T-helper 1 cell treated with Interleukin-12 subunit alpha and Interleukin-12 subunit beta and Interleukin-4 antibody, amounts not matched to agents 30 μg/mL and 1 μg/mL, for 36 hours (primary cell): ENCODE measurements around the gene GPR152.
A peak's percentile ranks its signal among the peaks of the same experiment; 100 is the strongest.

ENCODE experiments used
- H3K27ac Mint-ChIP-seq: one replicate; pipeline ENCODE4 v1.8.0; 2021; ENCODE audit warnings: mild to moderate bottlenecking, mixed read lengths
- H3K27me3 Mint-ChIP-seq: one replicate; pipeline ENCODE4 v1.8.0; 2021; ENCODE audit warnings: low read depth, mixed read lengths
- H3K36me3 Mint-ChIP-seq: one replicate; pipeline ENCODE4 v1.8.0; 2021; ENCODE audit warnings: low read depth, mixed read lengths
- H3K4me1 Mint-ChIP-seq: one replicate; pipeline ENCODE4 v1.8.0; 2021; ENCODE audit warnings: low read depth, mixed read lengths
- H3K4me3 Mint-ChIP-seq: one replicate; pipeline ENCODE4 v1.8.0; 2021; ENCODE audit warnings: mild to moderate bottlenecking, moderate library complexity, mixed read lengths
- H3K9me3 Mint-ChIP-seq: one replicate; pipeline ENCODE4 v1.8.0; 2021; ENCODE audit warnings: mixed read lengths

GPR152 gene

DNA sequence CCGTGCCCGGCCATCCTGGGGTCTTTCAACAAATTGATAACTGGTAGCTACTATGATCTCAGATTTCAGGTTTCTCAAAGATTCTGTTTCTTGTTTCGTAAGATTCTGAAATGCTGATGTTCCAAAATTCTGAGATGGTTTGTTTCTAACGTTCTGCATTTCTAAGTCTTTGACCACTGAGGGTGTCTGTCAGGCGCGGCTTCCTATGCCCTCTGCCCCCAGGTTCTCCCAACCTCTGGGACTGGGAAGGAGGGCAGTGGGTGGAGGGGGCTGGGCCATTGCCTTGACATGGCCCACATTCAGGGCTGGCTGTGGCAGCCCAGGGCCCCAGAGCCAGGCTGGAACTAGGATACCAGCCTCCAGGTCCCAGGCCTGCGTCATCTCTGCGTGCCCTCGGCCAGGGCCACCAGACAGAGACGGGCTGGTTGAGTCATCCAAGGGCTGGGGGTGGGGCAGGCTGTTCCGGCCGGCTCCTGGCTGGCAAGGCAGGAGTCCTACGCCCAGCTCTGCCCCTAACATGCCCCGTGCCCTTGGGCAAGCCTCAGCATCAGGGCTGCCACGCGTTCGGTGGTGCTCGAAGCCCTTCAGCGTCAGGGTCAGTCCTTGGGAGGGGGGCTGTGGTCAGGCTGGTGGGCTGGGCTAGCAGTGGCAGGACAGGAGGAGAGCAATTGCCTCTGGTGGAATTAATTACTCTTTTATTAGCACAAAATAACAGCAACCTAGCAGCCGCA is 11.3 kb upstream of the GPR152 start:
- peaks cover 3% of the 10 kb centered on the region for H3K27me3 Mint-ChIP-seq
- H3K36me3 Mint-ChIP-seq = no peaks in the 10 kb centered on the region
- no peaks in the 10 kb centered on the region for H3K9me3 Mint-ChIP-seq
- peaks cover 26% of the 10 kb centered on the region for H3K4me1 Mint-ChIP-seq
- peak overlapping the region; percentile 84 for H3K4me3 Mint-ChIP-seq
- H3K27ac Mint-ChIP-seq = peak overlapping the region; percentile 49

DNA sequence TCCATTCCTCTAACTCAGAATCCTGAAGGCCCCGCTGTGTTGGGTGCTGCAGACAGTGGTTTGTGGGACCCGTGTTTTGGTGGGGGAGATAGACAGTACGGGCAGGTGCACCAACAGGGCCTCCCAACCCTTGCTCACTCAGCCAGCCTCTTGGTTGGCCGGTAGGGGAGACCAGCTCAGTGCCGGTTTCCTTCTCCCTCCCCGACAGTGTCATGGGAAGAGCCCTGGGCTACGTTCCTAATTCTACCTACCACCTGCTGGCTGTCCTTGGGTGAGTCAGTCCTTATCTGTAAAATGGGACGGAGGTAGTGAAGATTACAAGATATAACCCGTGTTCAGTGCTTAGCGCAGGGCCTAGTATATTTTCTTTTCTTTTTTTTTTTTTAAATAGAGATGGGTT is 10.7 kb upstream of the GPR152 start:
- no peak overlapping the region for H3K4me3 Mint-ChIP-seq
- peaks cover 23% of the 10 kb centered on the region for H3K4me1 Mint-ChIP-seq
- H3K27ac Mint-ChIP-seq = no peak overlapping the region

DNA sequence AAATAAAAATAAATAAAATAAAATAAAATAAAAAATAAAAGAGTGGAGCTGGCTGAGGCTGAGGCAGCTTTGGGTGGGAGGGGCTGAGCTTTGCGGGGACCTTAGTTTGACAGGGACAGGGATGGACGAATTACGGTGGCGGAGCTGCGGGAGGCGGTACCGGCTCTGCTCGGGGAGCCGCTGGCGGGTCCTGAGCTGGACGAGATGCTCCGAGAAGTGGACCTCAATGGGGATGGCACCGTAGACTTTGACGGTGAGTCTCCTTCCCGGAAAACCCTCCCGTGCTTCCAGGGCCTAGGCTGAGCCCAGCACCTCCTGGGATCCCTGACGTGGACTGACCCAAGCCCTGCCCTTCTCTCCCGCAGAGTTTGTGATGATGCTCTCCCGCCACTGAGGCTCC is 5.7 kb upstream of the GPR152 start:
- Mint-ChIP-seq H3K4me1 (no peaks in the 10 kb centered on the region), H3K9me3 (no peaks in the 10 kb centered on the region), H3K27me3 (peaks cover 3% of the 10 kb centered on the region), H3K4me3 (no peak overlapping the region), H3K27ac (no peak overlapping the region), H3K36me3 (no peaks in the 10 kb centered on the region)

More for the DNA sequence above, 10.7 kb upstream of the GPR152 start:
- no peaks in the 10 kb centered on the region for H3K9me3 Mint-ChIP-seq
- peaks cover 3% of the 10 kb centered on the region for H3K27me3 Mint-ChIP-seq
- H3K36me3 Mint-ChIP-seq = no peaks in the 10 kb centered on the region

DNA sequence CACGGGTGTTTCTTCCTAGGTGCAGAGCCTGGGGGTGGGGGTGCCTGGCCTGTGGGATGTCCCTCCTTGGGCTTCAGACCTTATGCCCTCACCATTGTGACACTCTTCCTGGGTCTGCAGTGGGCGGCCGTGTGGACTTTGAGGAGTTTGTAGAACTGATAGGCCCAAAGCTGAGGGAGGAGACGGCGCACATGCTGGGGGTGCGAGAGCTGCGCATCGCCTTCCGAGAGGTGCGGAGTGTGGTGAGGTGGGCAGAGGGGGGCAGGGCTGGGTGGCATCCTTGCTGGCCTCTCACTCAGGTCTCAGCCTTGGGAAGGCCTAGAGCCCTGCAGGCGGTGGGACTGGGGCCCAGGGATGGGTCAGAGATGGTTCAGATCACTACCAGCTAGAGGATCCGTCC is 4.9 kb upstream of the GPR152 start:
- no peaks in the 10 kb centered on the region for H3K9me3 Mint-ChIP-seq
- H3K27me3 Mint-ChIP-seq = peaks cover 3% of the 10 kb centered on the region
- H3K4me1 Mint-ChIP-seq = no peaks in the 10 kb centered on the region
- H3K36me3 Mint-ChIP-seq = no peaks in the 10 kb centered on the region
- no peak overlapping the region for H3K27ac Mint-ChIP-seq
- H3K4me3 Mint-ChIP-seq = no peak overlapping the region

DNA sequence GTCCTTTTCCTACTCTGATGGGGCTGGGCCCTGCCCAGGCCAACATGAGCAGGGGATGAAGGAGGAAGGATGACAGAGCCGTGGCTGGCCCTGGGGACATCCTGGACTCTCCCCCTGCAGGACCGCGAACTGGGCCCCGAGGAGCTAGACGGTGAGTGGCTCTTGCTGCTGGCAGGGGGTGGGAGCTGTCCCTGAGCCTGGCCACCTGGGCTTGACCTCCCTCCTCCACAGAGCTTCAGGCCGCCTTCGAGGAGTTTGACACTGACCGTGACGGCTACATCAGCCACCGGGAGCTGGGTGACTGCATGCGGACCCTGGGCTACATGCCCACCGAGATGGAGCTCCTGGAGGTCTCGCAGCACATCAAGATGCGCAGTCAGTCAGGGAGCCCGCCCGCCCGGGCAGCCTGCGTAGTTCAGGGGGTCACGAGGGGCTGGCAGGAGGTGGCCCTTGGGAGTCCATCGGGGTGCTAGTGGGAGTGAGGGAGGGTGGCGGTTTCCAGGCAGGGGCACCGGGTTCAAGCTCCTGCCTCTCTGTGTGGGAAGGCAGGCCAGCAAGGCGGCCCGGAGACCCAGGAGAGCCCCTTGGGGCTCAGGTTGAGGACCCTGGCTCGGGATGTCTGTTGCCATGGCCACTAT is 3.7 kb upstream of the GPR152 start:
- Mint-ChIP-seq H3K36me3 (no peaks in the 10 kb centered on the region), H3K4me1 (no peaks in the 10 kb centered on the region), H3K9me3 (no peaks in the 10 kb centered on the region), H3K27ac (no peak overlapping the region), H3K27me3 (peaks cover 3% of the 10 kb centered on the region), H3K4me3 (no peak overlapping the region)

DNA sequence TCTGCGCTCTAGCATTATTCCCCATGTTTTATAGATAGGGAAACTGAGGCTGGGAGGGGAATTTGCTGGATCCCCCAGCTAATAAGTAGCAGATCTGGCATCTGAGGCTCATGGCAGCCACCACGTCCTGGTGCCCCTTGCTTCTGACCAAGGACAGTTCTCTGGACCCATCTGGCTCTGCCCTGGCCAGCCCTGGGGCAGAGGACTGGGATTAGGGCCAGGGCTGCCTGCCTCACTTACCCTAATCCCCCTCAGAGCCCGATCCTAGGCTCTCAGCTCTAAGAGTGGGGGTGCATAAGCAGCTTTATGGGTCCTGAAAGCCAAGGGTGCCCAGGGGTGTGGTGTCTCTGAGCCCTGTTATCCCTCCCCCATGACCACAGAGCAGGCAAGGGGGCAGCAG is 2.5 kb upstream of the GPR152 start, which contains the start of gene CABP4:
TSS of gene CABP4 (plus strand) at position 301 of the 400 bp plus-strand sequence. CDS start at position 371, 70 bp downstream.
- Mint-ChIP-seq H3K36me3 (no peaks in the 10 kb centered on the region), H3K27ac (no peak within 1 kb of the TSS), H3K4me1 (no peaks in the 10 kb centered on the region), H3K4me3 (no peak within 1 kb of the TSS), H3K9me3 (no peaks in the 10 kb centered on the region), H3K27me3 (no peaks in the 10 kb centered on the region)

DNA sequence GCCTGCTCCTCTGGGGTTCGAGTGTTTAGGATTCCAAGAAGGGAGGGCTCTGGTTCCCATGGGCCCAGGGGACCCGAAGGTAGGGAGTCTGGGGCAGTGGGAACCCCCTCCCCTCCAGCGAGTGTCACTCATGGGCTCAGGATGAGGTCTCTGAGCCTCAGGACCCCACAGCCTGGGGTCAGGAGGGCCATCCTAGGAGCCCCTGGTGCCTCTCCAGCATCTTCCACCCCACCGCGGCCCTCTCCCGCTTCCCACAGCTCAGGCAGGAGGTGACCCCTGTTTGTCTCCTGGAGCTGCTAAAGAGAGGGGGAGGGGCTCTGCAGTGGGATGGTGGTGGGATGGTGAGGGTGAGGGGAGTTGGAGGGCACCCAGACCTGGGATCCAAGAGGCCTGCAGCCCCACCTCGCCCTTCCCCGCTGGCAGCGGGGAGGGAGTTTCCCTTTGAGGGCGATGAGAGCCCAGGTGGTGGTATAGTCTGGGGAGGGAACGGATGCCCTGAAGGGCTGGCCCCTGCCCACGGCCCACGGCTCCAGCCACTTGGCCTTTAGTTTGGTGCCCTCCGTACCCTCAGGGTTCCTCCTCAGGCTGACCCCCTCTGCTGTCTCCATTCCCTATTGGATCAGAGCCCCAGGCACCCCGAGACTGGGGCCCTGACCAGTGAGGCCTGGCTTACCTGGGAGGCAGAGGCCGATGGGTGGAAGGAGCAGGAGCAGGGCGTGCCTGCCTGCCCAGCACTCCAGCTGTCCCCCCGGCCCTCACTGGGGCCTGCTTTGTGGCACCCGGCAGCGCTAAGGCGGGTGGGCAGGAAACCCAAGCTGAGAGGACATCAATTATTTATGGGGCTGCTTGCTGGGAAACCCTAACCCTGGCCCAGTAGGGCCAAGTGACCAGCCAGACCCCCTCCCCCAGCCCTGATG is 1.5 kb upstream of the GPR152 start:
- peaks cover 3% of the 10 kb centered on the region for H3K4me1 Mint-ChIP-seq
- H3K27ac Mint-ChIP-seq = no peak overlapping the region
- no peaks in the 10 kb centered on the region for H3K9me3 Mint-ChIP-seq
- no peaks in the 10 kb centered on the region for H3K27me3 Mint-ChIP-seq
- H3K36me3 Mint-ChIP-seq = no peaks in the 10 kb centered on the region
- no peak overlapping the region for H3K4me3 Mint-ChIP-seq

DNA sequence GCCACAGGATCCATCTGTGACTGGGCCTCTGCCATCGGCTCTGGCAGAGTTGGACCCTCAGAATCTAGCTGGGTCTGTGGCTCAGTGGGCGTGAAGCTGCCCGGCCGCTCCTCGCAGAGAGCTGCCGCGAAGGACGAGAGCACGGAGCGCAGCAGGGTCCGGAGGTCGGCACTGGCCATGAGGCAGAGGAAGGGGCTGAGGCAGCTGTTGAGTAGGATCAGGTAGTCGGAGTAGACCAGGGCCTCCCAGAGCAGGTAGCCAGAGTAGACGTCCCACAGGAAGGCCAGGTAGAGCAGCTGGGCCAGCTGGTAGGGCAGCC is 912 bp downstream of the GPR152 start:
- Mint-ChIP-seq H3K27ac (no peak overlapping the region), H3K27me3 (no peaks in the 10 kb centered on the region), H3K4me1 (peaks cover 12% of the 10 kb centered on the region), H3K9me3 (no peaks in the 10 kb centered on the region), H3K4me3 (no peak overlapping the region), H3K36me3 (no peaks in the 10 kb centered on the region)

DNA sequence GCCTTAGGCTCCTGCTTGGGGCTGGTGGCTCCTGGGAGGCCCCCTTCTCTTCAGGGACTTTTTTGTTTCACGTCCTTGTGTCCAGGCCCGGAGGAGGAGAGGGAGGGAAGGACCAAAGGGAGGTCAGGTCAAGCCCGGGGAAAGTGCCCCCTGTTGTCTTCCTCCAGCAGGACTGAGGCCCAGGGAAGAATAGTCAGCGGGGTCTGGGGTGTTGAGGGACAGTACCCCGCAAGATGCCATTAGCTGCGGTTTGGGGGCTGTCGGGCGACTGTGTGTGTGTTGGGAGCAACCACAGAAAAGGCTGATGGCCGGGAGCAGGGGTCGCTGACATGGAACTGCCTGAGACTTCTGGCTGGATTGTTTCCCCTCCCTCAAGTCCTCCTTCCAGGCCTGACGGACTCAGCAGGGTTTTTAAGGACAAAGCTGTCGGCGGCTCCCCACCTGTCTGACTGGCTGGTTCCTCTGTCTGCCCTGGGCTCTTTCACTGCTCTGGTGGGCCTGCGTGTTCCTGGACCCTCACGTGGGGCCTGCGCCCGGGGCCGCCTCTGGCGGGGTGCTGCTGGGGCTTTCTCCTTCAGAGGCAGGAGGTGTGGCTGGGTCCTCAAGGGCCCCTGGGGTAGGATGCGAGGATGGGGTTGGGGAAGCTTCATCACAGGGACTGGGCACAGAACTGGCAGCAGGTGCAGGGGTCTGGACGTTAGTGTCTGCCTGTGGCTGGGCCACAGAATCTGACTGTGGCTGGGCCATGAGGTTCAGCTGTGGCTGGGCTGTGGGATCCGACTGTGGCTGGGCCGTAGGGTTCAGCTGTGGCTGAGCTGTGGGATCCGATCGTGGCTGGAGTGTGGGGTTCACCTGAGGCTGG is 1.5 kb downstream of the GPR152 start:
- H3K9me3 Mint-ChIP-seq = no peaks in the 10 kb centered on the region
- peaks cover 17% of the 10 kb centered on the region for H3K4me1 Mint-ChIP-seq
- peaks cover 2% of the 10 kb centered on the region for H3K36me3 Mint-ChIP-seq
- H3K27me3 Mint-ChIP-seq = no peaks in the 10 kb centered on the region
- H3K27ac Mint-ChIP-seq = no peak overlapping the region
- H3K4me3 Mint-ChIP-seq = no peak overlapping the region

DNA sequence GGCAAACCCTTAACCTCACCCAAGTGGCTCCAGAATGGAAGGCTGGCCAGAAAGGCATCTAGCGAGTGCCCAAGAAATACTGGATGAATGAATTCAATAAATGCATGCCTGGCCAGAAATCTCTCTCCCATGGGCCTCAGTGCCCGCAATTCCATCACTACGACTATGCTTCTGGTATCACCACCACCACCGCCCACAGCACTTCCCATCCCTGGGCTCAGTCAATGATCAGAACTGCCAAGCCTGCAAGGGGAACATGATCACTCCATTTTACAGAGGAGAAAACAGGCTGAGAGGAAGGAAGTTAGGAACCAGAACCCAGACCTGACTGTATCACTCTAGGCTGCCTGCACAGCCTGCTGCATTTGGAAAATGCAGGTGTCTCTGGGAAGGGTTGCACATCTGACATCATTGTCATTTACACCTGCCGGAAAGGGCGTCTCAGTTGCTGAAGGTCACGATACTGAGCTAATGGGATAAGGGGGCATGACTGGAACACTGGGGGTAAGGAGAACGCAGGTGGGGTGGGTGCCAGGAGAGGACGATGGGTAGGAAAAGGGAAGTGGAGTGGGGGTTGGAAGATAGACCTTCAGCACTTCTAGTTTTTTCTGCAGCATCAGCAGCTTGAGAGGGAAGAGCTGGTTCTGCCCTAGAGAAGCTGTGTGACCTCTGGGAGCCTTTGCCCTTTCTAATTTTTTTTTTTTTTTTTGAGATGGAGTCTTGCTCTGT is 3.2 kb downstream of the GPR152 start:
- Mint-ChIP-seq H3K4me1 (peaks cover 32% of the 10 kb centered on the region), H3K4me3 (no peak overlapping the region), H3K36me3 (peaks cover 3% of the 10 kb centered on the region), H3K9me3 (no peaks in the 10 kb centered on the region), H3K27ac (peak overlapping the region; percentile 42), H3K27me3 (no peaks in the 10 kb centered on the region)

DNA sequence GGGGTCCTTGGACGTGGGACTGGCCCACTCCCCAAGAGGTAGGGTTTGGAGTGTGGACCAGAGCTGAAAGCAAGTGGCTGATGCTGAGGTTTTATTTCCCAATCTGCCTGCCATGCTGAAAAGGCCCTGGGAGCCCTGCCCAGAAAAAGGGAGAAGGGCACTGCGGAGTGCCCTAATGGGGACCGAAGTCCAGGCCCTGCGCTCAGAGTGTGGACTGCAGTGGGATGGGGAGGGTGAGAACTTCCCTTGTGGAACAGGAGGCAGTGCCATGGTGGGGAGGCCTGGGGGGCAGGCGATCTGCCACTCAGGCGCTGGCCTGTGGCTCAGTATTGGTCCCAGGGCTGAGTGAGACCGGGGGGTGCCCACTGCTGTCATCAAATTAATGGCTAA is 4.3 kb downstream of the GPR152 start:
- Mint-ChIP-seq H3K27ac (no peak overlapping the region), H3K4me3 (no peak overlapping the region), H3K4me1 (peaks cover 39% of the 10 kb centered on the region), H3K9me3 (no peaks in the 10 kb centered on the region), H3K27me3 (no peaks in the 10 kb centered on the region), H3K36me3 (peaks cover 3% of the 10 kb centered on the region)

DNA sequence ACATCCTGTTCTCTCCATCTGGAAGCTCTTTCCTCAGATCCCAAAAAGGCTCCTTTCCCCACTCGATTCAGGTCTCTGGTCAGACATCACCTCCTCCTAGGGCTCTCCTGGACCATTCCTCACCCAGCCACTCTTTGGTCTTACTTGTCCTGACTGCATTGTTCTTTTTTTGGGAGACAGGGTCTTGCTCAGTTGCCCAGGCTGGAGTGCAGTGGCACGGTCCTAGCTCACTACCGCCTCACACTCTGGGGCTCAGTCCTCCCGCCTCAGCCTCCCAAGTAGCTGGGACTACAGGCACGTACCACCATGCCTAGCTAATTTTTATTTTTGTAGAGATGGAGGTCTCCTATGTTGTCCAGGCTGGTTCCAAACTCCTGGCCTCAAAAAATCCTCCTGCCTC is 7.0 kb downstream of the GPR152 start:
- Mint-ChIP-seq H3K27ac (peak overlapping the region; percentile 87), H3K4me3 (peak overlapping the region; percentile 81), H3K36me3 (peaks cover 3% of the 10 kb centered on the region), H3K27me3 (no peaks in the 10 kb centered on the region), H3K4me1 (peaks cover 48% of the 10 kb centered on the region), H3K9me3 (no peaks in the 10 kb centered on the region)

DNA sequence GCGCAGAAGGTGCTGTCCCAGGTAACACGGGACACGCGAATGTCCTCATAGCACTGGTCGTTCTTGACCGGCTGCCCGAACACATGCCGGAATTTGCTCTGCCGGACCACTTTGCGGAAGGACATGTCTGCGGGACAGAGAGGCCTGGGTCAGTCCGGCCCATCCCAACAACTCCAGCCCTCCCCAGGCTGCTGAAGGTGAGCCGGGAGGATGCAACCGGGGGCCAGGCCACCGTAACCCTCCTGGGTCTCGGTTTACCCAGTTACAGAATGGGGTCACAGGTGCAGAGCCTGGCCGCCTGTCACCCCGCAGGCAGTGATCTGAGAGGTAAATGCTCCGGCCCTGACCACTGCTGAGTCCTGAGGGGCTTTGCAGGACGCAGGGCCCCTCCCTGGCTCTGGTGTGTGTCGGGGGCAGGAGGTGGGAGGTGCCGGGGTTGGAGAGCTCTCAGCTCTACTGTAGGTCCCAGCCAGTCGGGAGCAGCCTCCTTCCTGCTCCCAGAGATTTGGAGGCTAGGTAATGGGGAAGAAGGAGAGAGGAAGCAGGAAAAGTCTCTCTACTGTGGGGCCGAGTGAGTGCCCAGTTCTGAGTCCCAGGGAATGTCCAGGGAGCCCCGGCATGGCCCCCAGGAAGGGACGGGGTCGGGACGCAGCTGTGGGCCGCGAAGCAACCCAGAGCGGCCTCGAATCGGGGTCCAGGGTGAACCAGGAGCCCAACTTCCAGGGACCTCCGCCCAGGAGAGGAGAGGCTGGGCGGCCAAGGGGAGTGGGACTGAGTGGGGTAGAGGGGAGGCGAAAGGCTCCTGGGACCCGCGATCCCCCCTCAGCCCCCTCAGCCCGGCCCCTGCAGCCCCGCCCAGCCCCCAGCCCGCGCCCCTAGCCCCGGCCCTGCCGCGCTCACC is 9.8 kb downstream of the GPR152 start:
- Mint-ChIP-seq H3K9me3 (no peaks in the 10 kb centered on the region), H3K4me3 (peak overlapping the region; percentile 75), H3K27ac (peak overlapping the region; percentile 85), H3K36me3 (peaks cover 19% of the 10 kb centered on the region), H3K4me1 (peaks cover 59% of the 10 kb centered on the region), H3K27me3 (no peaks in the 10 kb centered on the region)
